ENCODE data around the gene LIN9. TPM values are rescaled to one million over a fixed set of nuclear protein-coding genes. Genes with fewer than 3 reads are reported as not detected.

The LIN9 gene
- total and polyA plus RNA-seq, 2 of the 13 experiments (the other 11 are each of a cell fraction or from before 2014, with no cell fraction given): 3.0 to 10.0 TPM

DNA sequence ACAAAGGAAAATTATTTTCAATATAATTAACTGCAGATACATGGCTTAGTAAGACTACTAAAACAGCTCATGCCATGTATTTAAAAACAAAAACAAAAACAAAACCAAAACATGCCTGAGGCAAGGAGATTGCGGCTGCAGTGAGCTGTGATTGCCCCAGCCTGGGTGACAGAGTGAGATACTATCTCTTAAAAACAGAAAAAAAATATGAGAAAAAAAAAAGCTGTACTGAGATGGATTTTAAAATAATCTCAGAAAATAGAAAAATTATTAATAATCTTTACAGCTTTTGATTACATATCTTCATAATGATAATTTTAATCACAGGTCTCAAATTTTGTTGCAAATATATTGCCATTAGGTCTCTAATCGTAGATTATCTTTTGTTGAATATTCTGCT is 24.0 kb upstream of the LIN9 start:
- in situ Hi-C loops (cut with HindIII; ENCODE audit: extremely low pct_ligation_motif_present, low pct_unique_long_range_greater_than_20kb): loop anchor here (10.0 kb wide), 1 partner anchor 208 kb away; no protein-coding TSS in a partner anchor
- Histone ChIP-seq H3K27ac (ENCODE audit: extremely low read length, insufficient read depth, low read length) (no peak overlapping the region), H3K4me2 (ENCODE audit: low read depth, low read length) (peak overlapping the region; percentile 87), H4K20me1 (ENCODE audit: insufficient read depth, low read length) (no peaks in the 10 kb centered on the region), H3K79me2 (ENCODE audit: insufficient read depth, low read length) (no peaks in the 10 kb centered on the region), H3K4me1 (ENCODE audit: insufficient read depth, low read length) (peaks cover 11% of the 10 kb centered on the region), H3K4me3 (replicated peaks in 1 of 3; ENCODE audit: insufficient read depth in 1 of 3, low read depth in 2 of 3, low read length in 3 of 3) (peak overlapping the region; percentile 20 to 51 (median 31); a peak in 3 of 6 replicates), H3K9ac (ENCODE audit: insufficient read depth, low read depth, low read length) (no peak overlapping the region), H3K9me3 (ENCODE audit: low read length) (no peaks in the 10 kb centered on the region), H3K27me3 (ENCODE audit: control insufficient read depth in 1 of 2, insufficient read depth in 2 of 2, low read length in 2 of 2) (no peaks in the 10 kb centered on the region; a peak in 1 of 5 replicates), H3K36me3 (replicated peaks in 1 of 2; ENCODE audit: control insufficient read depth in 1 of 2, insufficient read depth in 2 of 2, low read length in 2 of 2) (no peaks in the 10 kb centered on the region), H2AFZ (ENCODE audit: low read length) (peak overlapping the region; percentile 87)
- 5% methylated on average over 2 of the region's 2 CpGs for WGBS (ENCODE audit: low lambda C conversion rate)
- TF ChIP-seq MAZ (IDR thresholded peaks at IDR 0.05; ENCODE audit: borderline replicate concordance, low read depth, low read length) (no peak), MAZ (CRISPR knock-in tag; IDR thresholded peaks at IDR 0.05; ENCODE audit: low read depth) (no peak), PHF20 (CRISPR knock-in tag; IDR thresholded peaks at IDR 0.05) (no peak), ZNF841 (CRISPR knock-in tag; IDR thresholded peaks at IDR 0.05; ENCODE audit: borderline replicate concordance) (no peak), EED (CRISPR knock-in tag; IDR thresholded peaks at IDR 0.05) (no peak), ASH2L (IDR thresholded peaks at IDR 0.05; ENCODE audit: insufficient read length, low read depth, low read length) (no peak)
- TF ChIP-seq, protein P1, sequence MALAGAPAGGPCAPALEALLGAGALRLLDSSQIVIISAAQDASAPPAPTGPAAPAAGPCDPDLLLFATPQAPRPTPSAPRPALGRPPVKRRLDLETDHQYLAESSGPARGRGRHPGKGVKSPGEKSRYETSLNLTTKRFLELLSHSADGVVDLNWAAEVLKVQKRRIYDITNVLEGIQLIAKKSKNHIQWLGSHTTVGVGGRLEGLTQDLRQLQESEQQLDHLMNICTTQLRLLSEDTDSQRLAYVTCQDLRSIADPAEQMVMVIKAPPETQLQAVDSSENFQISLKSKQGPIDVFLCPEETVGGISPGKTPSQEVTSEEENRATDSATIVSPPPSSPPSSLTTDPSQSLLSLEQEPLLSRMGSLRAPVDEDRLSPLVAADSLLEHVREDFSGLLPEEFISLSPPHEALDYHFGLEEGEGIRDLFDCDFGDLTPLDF (CRISPR knock-in tag; IDR thresholded peaks at IDR 0.05): no peak
- TF ChIP-seq, protein P2, sequence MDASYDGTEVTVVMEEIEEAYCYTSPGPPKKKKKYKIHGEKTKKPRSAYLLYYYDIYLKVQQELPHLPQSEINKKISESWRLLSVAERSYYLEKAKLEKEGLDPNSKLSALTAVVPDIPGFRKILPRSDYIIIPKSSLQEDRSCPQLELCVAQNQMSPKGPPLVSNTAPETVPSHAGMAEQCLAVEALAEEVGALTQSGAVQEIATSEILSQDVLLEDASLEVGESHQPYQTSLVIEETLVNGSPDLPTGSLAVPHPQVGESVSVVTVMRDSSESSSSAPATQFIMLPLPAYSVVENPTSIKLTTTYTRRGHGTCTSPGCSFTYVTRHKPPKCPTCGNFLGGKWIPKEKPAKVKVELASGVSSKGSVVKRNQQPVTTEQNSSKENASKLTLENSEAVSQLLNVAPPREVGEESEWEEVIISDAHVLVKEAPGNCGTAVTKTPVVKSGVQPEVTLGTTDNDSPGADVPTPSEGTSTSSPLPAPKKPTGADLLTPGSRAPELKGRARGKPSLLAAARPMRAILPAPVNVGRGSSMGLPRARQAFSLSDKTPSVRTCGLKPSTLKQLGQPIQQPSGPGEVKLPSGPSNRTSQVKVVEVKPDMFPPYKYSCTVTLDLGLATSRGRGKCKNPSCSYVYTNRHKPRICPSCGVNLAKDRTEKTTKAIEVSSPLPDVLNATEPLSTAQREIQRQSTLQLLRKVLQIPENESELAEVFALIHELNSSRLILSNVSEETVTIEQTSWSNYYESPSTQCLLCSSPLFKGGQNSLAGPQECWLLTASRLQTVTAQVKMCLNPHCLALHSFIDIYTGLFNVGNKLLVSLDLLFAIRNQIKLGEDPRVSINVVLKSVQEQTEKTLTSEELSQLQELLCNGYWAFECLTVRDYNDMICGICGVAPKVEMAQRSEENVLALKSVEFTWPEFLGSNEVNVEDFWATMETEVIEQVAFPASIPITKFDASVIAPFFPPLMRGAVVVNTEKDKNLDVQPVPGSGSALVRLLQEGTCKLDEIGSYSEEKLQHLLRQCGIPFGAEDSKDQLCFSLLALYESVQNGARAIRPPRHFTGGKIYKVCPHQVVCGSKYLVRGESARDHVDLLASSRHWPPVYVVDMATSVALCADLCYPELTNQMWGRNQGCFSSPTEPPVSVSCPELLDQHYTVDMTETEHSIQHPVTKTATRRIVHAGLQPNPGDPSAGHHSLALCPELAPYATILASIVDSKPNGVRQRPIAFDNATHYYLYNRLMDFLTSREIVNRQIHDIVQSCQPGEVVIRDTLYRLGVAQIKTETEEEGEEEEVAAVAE (CRISPR knock-in tag; IDR thresholded peaks at IDR 0.05; ENCODE audit: borderline replicate concordance): no peak
- TF ChIP-seq, protein P3, sequence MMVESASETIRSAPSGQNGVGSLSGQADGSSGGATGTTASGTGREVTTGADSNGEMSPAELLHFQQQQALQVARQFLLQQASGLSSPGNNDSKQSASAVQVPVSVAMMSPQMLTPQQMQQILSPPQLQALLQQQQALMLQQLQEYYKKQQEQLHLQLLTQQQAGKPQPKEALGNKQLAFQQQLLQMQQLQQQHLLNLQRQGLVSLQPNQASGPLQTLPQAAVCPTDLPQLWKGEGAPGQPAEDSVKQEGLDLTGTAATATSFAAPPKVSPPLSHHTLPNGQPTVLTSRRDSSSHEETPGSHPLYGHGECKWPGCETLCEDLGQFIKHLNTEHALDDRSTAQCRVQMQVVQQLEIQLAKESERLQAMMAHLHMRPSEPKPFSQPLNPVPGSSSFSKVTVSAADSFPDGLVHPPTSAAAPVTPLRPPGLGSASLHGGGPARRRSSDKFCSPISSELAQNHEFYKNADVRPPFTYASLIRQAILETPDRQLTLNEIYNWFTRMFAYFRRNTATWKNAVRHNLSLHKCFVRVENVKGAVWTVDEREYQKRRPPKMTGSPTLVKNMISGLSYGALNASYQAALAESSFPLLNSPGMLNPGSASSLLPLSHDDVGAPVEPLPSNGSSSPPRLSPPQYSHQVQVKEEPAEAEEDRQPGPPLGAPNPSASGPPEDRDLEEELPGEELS (CRISPR knock-in tag; IDR thresholded peaks at IDR 0.05): no peak
- ChIA-PET CTCF (ENCODE audit: low intra/inter-chr PET ratio, low total read pairs) (interaction anchor here (1.4 kb wide), 1 partner anchor 132 kb away, joined by 3 read pairs; no protein-coding TSS in a partner anchor), POLR2A (interaction anchor here (1.4 kb wide), 1 partner anchor 24 kb away, joined by 5 read pairs; the partner anchor contains the start of gene LIN9)
- intact Hi-C loops (cut with micrococcal nuclease; ENCODE audit: unreplicated experiment): loop anchor here (5.0 kb wide), 2 partner anchors 131 to 206 kb away; no protein-coding TSS in a partner anchor
- FAIRE-seq: no peak
- BruUV-seq (replicated peaks): no TSS peak
- DNase-seq (ENCODE audit: low spot score): no peak
- ATAC-seq: peak; percentile 55; the same call in 2 of the 3 replicates
